GM23338 (cell line): ENCODE data around the gene SLC2A6. TPM values are rescaled to one million over a fixed set of nuclear protein-coding genes. Genes with fewer than 3 reads are reported as not detected.

Experiments used
- ATAC-seq: fragments of 200-7000 bp; cut with Tn5 transposase; 3 replicates; pipeline ENCODE4 v1.9.1; 2020
- DNase-seq: peaks from one replicate; pipeline ENCODE4 v3.0.0-alpha.2; 2015; ENCODE audit warnings: low spot score
- H2AFZ ChIP-seq: fragments of 200-600 bp; sonication (generic); 2 replicates; pipeline ENCODE4 v1.8.0; 2016; ENCODE audit warnings: antibody characterized with exemption, mild to moderate bottlenecking, moderate library complexity
- H3F3A ChIP-seq: fragments of 200-600 bp; sonication (generic); replicated peaks from 2 replicates; pipeline ENCODE4 v1.8.0; 2017; ENCODE audit warnings: antibody characterized with exemption, mixed run types, low read depth
- H3K27ac ChIP-seq: fragments of 200-600 bp; sonication (generic); 2 replicates; pipeline ENCODE4 v1.6.1; 2016; ENCODE audit warnings: low read depth
- H3K27me3 ChIP-seq: fragments of 200-600 bp; sonication (generic); 2 replicates; pipeline ENCODE4 v1.8.0; 2016; ENCODE audit warnings: mild to moderate bottlenecking, mixed run types, moderate library complexity; ENCODE audit not compliant: insufficient read depth
- H3K36me3 ChIP-seq: fragments of 200-600 bp; sonication (generic); 2 replicates; pipeline ENCODE4 v1.8.0; 2016; ENCODE audit warnings: mild to moderate bottlenecking; ENCODE audit not compliant: insufficient read depth
- H3K4me1 ChIP-seq: fragments of 200-600 bp; sonication (generic); 2 replicates; pipeline ENCODE4 v1.8.0; 2016; ENCODE audit warnings: mild to moderate bottlenecking, moderate library complexity; ENCODE audit not compliant: insufficient read depth
- H3K4me2 ChIP-seq: fragments of 200-600 bp; sonication (generic); 2 replicates; pipeline ENCODE4 v1.7.1; 2017; ENCODE audit warnings: mixed run types
- H3K4me3 ChIP-seq: fragments of 200-600 bp; sonication (generic); 2 replicates; pipeline ENCODE4 v1.6.1; 2016; ENCODE audit warnings: mixed run types
- H3K79me2 ChIP-seq: fragments of 200-600 bp; sonication (generic); replicated peaks from 2 replicates; pipeline ENCODE4 v1.8.0; 2017; ENCODE audit warnings: mild to moderate bottlenecking; ENCODE audit not compliant: insufficient read depth
- H3K9me2 ChIP-seq: fragments of 200-600 bp; sonication (generic); 2 replicates; pipeline ENCODE4 v1.8.0; 2017; ENCODE audit not compliant: insufficient read depth
- H4K20me1 ChIP-seq: fragments of 200-600 bp; sonication (generic); replicated peaks from 2 replicates; pipeline ENCODE4 v1.8.0; 2017; ENCODE audit warnings: mild to moderate bottlenecking; ENCODE audit not compliant: insufficient read depth
- H3K27ac Mint-ChIP-seq: 2 replicates; pipeline ENCODE4 v1.8.0; 2020; ENCODE audit warnings: inconsistent platforms, mild to moderate bottlenecking, moderate library complexity, mixed read lengths
- H3K27me3 Mint-ChIP-seq: 3 replicates; pipeline ENCODE4 v1.8.0; 2022; ENCODE audit warnings: low read depth, mild to moderate bottlenecking, moderate library complexity, mixed read lengths, inconsistent platforms; ENCODE audit not compliant: insufficient read depth, poor library complexity
- H3K36me3 Mint-ChIP-seq: 3 replicates; pipeline ENCODE4 v1.8.0; 2021; ENCODE audit warnings: low read depth, mild to moderate bottlenecking, inconsistent platforms, moderate library complexity, mixed read lengths
- H3K4me1 Mint-ChIP-seq: 3 replicates; pipeline ENCODE4 v1.8.0; 2020; ENCODE audit warnings: mild to moderate bottlenecking, inconsistent platforms, mixed read lengths
- H3K4me3 Mint-ChIP-seq: 3 replicates; pipeline ENCODE4 v1.8.0; 2021; ENCODE audit warnings: moderate library complexity, mild to moderate bottlenecking, inconsistent platforms, mixed read lengths
- H3K9me3 Mint-ChIP-seq: 3 replicates; pipeline ENCODE4 v1.8.0; 2020; ENCODE audit warnings: moderate library complexity, mild to moderate bottlenecking, inconsistent platforms, mixed read lengths
- EZH2 ChIP-seq: fragments of 200-600 bp; sonication (generic); IDR thresholded peaks from one replicate; pipeline ENCODE4 v1.8.0; 2017; ENCODE audit warnings: antibody characterized with exemption, mild to moderate bottlenecking, low read depth; ENCODE audit not compliant: unreplicated experiment
- STAT1 ChIP-seq: IDR thresholded peaks from one replicate; pipeline ENCODE4 v1.6.1; 2016; ENCODE audit warnings: antibody characterized with exemption; ENCODE audit not compliant: unreplicated experiment
- polyA plus RNA-seq: library from polyadenylated mRNA; unstranded; fragments of >200 nt; fragmentation: Nextera tagmentation; extraction: Ambion mirVana; gene quantifications from 2 replicates; pipeline ENCODE4 v1.2.1, GENCODE V29; 2016
- total RNA-seq: library from RNA; depleted of rRNA; stranded (reverse); fragments of >200 nt; shearing (Covaris generic); gene quantifications from 2 replicates; pipeline ENCODE4 v1.2.3, GENCODE V29; 2014
- TF ChIP-seq, protein P1 (sequence below): IDR thresholded peaks from one replicate; pipeline ENCODE4 v1.6.1; 2018; ENCODE audit warnings: antibody characterized with exemption; ENCODE audit not compliant: unreplicated experiment
- TF ChIP-seq, protein P2 (sequence below): fragments of 250-450 bp; sonication (Bioruptor Pico); IDR thresholded peaks from 2 replicates; pipeline ENCODE4 v1.5.0; 2020; ENCODE audit warnings: mild to moderate bottlenecking, moderate library complexity

Gene SLC2A6
- total and polyA plus RNA-seq, 2 experiments from 2014 or later = 17.5 to 39.3 TPM

DNA sequence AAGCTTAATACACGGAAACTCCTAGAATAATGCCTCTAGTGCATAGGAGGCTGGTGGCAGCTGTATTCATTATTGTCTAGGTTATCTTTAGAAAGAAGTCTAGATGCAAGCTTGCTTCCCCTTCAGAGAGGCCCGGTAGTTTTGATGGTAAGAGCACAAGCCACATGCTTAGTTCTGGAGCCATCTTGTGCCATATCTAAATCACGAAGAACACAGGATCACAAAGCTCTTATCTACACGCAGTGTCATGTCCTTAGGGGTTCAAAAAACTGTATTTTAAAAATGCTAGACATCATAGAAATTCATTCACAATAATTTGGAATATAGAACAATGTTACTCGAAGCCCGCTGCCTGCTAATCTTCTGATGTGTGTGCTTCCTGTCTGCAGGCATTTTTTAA is 12.9 kb downstream of the SLC2A6 start:
- peaks cover 3% of the 10 kb centered on the region; the same call in 1 of the 3 replicates for H3K36me3 Mint-ChIP-seq
- H3K9me2 ChIP-seq = no peaks in the 10 kb centered on the region
- no peak overlapping the region for H3K4me3 ChIP-seq
- DNase-seq (no peak), ATAC-seq (no peak)
- peaks cover 12% of the 10 kb centered on the region; the same call in 1 of the 2 replicates for H3F3A ChIP-seq
- no peak overlapping the region for H3K27ac ChIP-seq
- H3K4me1 Mint-ChIP-seq = peaks cover 14% of the 10 kb centered on the region
- no peaks in the 10 kb centered on the region for H3K36me3 ChIP-seq
- peaks cover 7% of the 10 kb centered on the region; the same call in 1 of the 2 replicates for H4K20me1 ChIP-seq
- no peak overlapping the region for H3K4me2 ChIP-seq
- peaks cover 15% of the 10 kb centered on the region for H3K27me3 Mint-ChIP-seq
- H2AFZ ChIP-seq = no peak overlapping the region
- H3K9me3 Mint-ChIP-seq = no peaks in the 10 kb centered on the region
- peaks cover 13% of the 10 kb centered on the region; the same call in 1 of the 2 replicates for H3K79me2 ChIP-seq
- H3K27me3 ChIP-seq = no peaks in the 10 kb centered on the region
- no peak overlapping the region for H3K27ac Mint-ChIP-seq
- TF ChIP-seq EZH2 = no peak
- TF ChIP-seq, protein P1, sequence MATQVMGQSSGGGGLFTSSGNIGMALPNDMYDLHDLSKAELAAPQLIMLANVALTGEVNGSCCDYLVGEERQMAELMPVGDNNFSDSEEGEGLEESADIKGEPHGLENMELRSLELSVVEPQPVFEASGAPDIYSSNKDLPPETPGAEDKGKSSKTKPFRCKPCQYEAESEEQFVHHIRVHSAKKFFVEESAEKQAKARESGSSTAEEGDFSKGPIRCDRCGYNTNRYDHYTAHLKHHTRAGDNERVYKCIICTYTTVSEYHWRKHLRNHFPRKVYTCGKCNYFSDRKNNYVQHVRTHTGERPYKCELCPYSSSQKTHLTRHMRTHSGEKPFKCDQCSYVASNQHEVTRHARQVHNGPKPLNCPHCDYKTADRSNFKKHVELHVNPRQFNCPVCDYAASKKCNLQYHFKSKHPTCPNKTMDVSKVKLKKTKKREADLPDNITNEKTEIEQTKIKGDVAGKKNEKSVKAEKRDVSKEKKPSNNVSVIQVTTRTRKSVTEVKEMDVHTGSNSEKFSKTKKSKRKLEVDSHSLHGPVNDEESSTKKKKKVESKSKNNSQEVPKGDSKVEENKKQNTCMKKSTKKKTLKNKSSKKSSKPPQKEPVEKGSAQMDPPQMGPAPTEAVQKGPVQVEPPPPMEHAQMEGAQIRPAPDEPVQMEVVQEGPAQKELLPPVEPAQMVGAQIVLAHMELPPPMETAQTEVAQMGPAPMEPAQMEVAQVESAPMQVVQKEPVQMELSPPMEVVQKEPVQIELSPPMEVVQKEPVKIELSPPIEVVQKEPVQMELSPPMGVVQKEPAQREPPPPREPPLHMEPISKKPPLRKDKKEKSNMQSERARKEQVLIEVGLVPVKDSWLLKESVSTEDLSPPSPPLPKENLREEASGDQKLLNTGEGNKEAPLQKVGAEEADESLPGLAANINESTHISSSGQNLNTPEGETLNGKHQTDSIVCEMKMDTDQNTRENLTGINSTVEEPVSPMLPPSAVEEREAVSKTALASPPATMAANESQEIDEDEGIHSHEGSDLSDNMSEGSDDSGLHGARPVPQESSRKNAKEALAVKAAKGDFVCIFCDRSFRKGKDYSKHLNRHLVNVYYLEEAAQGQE = no peak
- peaks cover 3% of the 10 kb centered on the region; the same call in 1 of the 2 replicates for H3K4me1 ChIP-seq
- H3K4me3 Mint-ChIP-seq = no peak overlapping the region

DNA sequence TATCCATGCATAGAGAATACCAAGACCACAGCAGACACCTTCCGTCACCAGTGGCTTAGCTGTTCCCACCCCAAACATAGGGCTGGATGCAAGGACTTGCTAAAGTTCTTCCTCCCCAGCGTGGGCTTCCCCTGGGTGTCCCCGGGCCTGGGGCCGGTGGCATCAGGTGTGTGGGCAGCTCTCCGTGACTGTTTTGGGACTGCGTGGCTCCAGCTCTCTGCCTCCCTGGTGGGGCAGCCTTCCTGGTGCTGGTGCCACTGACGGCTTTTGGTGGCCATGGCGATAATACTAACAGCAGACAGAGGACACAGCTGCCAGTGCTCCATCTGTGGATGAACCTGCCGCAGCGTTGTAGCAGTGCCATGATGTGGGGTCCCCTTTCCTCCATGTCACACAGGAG is 14.3 kb downstream of the SLC2A6 start:
- H2AFZ ChIP-seq = no peak overlapping the region
- H3K36me3 Mint-ChIP-seq = peaks cover 3% of the 10 kb centered on the region; the same call in 1 of the 3 replicates
- no peak overlapping the region for H3K27ac Mint-ChIP-seq
- H3K9me2 ChIP-seq = no peaks in the 10 kb centered on the region
- H3K27ac ChIP-seq = no peak overlapping the region
- H3K4me3 Mint-ChIP-seq = no peak overlapping the region
- TF ChIP-seq STAT1 = no peak
- TF ChIP-seq, protein P2, sequence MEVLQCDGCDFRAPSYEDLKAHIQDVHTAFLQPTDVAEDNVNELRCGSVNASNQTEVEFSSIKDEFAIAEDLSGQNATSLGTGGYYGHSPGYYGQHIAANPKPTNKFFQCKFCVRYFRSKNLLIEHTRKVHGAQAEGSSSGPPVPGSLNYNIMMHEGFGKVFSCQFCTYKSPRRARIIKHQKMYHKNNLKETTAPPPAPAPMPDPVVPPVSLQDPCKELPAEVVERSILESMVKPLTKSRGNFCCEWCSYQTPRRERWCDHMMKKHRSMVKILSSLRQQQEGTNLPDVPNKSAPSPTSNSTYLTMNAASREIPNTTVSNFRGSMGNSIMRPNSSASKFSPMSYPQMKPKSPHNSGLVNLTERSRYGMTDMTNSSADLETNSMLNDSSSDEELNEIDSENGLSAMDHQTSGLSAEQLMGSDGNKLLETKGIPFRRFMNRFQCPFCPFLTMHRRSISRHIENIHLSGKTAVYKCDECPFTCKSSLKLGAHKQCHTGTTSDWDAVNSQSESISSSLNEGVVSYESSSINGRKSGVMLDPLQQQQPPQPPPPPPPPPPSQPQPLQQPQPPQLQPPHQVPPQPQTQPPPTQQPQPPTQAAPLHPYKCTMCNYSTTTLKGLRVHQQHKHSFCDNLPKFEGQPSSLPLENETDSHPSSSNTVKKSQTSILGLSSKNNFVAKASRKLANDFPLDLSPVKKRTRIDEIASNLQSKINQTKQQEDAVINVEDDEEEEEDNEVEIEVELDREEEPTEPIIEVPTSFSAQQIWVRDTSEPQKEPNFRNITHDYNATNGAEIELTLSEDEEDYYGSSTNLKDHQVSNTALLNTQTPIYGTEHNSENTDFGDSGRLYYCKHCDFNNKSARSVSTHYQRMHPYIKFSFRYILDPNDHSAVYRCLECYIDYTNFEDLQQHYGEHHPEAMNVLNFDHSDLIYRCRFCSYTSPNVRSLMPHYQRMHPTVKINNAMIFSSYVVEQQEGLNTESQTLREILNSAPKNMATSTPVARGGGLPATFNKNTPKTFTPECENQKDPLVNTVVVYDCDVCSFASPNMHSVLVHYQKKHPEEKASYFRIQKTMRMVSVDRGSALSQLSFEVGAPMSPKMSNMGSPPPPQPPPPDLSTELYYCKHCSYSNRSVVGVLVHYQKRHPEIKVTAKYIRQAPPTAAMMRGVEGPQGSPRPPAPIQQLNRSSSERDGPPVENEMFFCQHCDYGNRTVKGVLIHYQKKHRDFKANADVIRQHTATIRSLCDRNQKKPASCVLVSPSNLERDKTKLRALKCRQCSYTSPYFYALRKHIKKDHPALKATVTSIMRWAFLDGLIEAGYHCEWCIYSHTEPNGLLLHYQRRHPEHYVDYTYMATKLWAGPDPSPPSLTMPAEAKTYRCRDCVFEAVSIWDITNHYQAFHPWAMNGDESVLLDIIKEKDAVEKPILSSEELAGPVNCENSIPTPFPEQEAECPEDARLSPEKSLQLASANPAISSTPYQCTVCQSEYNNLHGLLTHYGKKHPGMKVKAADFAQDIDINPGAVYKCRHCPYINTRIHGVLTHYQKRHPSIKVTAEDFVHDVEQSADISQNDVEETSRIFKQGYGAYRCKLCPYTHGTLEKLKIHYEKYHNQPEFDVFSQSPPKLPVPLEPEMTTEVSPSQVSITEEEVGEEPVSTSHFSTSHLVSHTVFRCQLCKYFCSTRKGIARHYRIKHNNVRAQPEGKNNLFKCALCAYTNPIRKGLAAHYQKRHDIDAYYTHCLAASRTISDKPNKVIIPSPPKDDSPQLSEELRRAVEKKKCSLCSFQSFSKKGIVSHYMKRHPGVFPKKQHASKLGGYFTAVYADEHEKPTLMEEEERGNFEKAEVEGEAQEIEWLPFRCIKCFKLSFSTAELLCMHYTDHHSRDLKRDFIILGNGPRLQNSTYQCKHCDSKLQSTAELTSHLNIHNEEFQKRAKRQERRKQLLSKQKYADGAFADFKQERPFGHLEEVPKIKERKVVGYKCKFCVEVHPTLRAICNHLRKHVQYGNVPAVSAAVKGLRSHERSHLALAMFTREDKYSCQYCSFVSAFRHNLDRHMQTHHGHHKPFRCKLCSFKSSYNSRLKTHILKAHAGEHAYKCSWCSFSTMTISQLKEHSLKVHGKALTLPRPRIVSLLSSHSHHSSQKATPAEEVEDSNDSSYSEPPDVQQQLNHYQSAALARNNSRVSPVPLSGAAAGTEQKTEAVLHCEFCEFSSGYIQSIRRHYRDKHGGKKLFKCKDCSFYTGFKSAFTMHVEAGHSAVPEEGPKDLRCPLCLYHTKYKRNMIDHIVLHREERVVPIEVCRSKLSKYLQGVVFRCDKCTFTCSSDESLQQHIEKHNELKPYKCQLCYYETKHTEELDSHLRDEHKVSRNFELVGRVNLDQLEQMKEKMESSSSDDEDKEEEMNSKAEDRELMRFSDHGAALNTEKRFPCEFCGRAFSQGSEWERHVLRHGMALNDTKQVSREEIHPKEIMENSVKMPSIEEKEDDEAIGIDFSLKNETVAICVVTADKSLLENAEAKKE (CRISPR knock-in tag) = no peak
- H4K20me1 ChIP-seq = peaks cover 3% of the 10 kb centered on the region; the same call in 1 of the 2 replicates
- no peaks in the 10 kb centered on the region for H3K27me3 ChIP-seq
- H3K4me1 Mint-ChIP-seq = peaks cover 17% of the 10 kb centered on the region
- H3K4me3 ChIP-seq = no peak overlapping the region
- H3K79me2 ChIP-seq = peaks cover 13% of the 10 kb centered on the region; the same call in 1 of the 2 replicates
- no peak for DNase-seq
- H3K4me2 ChIP-seq = no peak overlapping the region
- no peaks in the 10 kb centered on the region for H3K9me3 Mint-ChIP-seq
- peaks cover 13% of the 10 kb centered on the region for H3K27me3 Mint-ChIP-seq
- no peaks in the 10 kb centered on the region for H3K36me3 ChIP-seq
- H3K4me1 ChIP-seq = peaks cover 6% of the 10 kb centered on the region; the same call in 1 of the 2 replicates
- H3F3A ChIP-seq = peaks cover 12% of the 10 kb centered on the region; the same call in 1 of the 2 replicates
- no peak for ATAC-seq
